NT2/D1 (cell line): ENCODE data around the gene LMNB1.

Experiments used
- DNase-seq: peaks from one replicate; pipeline ENCODE4 v3.0.0-alpha.2; 2011; ENCODE audit warnings: low read depth, low spot score
- H3K27me3 ChIP-seq: 2 replicates; pipeline ENCODE4 v1.6.0; 2011; ENCODE audit warnings: mild to moderate bottlenecking; ENCODE audit not compliant: insufficient read length, insufficient read depth
- H3K36me3 ChIP-seq: 2 replicates; pipeline ENCODE4 v1.6.1; 2011; ENCODE audit warnings: mild to moderate bottlenecking, low read length, mixed read lengths; ENCODE audit not compliant: insufficient read depth, insufficient read length
- H3K4me1 ChIP-seq: 2 replicates; pipeline ENCODE4 v1.5.1; 2011; ENCODE audit not compliant: insufficient read depth, insufficient read length
- H3K4me3 ChIP-seq: 2 replicates; pipeline ENCODE4 v1.5.1; 2011; ENCODE audit warnings: low read depth; ENCODE audit not compliant: insufficient read length
- H3K9ac ChIP-seq: 2 replicates; pipeline ENCODE4 v1.6.0; 2011; ENCODE audit warnings: low read depth; ENCODE audit not compliant: insufficient read length
- H3K9me3 ChIP-seq: 2 replicates; pipeline ENCODE4 v1.5.1; 2011; ENCODE audit warnings: mild to moderate bottlenecking, low read length; ENCODE audit not compliant: insufficient read depth
- SUZ12 ChIP-seq: IDR thresholded peaks from 2 replicates; pipeline ENCODE4 v1.6.1; 2011; ENCODE audit not compliant: insufficient read length, insufficient read depth; ENCODE audit errors: extremely low read depth
- YY1 ChIP-seq: IDR thresholded peaks from 2 replicates; pipeline ENCODE4 v1.6.1; 2011; ENCODE audit not compliant: insufficient read length, insufficient read depth
- ZNF274 ChIP-seq: IDR thresholded peaks from 2 replicates; pipeline ENCODE4 v1.6.1; 2011; ENCODE audit warnings: mild to moderate bottlenecking, low read depth, low read length

LMNB1 gene

DNA sequence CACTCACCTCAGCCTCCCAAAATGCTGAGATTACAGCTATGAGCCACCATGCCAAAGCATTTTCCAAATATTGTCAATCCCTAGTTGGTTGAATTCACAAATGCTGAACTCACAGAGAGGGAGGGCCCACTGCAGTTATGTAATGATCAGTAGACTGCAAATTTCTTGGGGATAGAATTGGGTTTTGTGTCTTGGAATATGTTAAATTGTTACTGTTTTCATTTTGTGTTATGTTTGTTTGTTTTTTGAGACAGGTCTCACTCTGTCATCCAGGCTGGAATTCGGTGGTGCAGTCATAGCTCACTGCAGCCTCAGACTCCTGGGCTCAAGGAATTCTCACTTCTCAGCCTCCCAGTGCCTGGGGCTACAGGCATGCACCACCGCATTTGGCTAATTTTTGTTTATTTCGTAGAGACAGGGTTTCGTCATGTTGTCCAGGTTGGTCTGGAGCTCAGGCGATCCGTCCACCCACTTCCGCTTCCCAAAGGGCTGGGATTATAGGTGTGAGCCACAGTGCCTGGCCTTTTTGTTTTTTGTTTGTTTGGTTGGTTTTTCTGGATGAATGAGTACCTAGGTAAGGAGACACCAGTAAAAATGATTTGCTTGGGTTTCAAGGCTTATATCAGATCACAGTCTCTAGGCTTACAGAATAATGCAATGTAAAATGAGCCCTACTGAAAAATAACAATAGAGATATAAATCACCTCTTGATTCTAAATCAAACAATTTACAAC lies 31.5 kb upstream of the LMNB1 start:
- Histone ChIP-seq H3K4me1 (no peaks in the 10 kb centered on the region), H3K36me3 (no peaks in the 10 kb centered on the region), H3K27me3 (no peaks in the 10 kb centered on the region), H3K9ac (no peak overlapping the region), H3K4me3 (no peak overlapping the region), H3K9me3 (no peaks in the 10 kb centered on the region)
- DNase-seq: no peak
- no peak for TF ChIP-seq YY1
- TF ChIP-seq ZNF274: no peak
- TF ChIP-seq SUZ12: no peak

DNA sequence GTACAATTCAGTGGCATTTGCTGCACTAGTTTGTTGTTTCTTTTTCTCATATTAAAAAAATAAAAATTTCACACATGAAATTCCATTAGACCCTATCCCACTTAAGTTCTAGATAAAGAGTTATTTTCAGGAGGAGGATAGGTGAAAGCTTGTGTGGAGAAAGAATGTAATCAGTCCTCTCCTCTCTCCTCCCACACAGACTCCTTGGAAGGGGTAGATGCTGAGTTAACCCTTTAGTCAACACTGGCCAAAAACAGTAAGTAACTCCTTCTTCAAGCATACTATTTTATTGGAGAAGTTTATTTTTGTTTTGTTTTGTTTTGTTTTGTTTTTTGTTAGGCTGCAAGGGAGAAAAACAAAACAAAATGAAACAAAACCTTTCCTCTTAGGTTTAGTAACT lies 30.6 kb upstream of the LMNB1 start:
- Histone ChIP-seq H3K9ac (no peak overlapping the region), H3K27me3 (no peaks in the 10 kb centered on the region)
- DNase-seq: no peak

DNA sequence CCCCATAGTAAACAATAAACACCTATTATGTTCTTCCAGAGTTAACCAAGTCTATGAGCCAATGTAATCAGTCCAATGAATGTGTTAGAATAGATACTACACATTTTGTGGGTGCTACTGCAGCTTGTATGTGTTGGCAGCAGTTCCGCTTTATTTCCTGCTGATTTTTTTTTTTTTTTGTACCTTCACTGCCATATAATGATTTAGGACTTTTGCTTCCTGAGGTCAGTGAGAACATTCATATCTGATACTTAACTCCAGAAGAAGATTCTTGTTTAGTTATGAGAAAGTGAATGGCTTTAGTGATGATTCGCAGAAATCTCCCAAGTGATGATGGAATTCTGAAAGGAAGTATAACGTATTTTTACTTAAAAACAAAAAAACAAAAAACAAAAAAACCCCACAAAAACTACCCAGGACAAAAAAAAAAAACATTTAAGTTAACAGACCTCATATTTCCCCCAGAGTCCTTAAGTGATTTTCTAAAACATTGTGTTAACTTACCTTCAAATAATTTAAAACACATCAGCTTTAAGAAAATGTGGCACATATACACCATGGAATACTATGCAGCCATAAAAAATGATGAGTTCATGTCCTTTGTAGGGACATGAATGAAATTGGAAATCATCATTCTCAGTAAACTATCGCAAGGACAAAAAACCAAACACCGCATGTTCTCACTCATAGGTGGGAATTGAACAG lies 24.7 kb upstream of the LMNB1 start:
- H3K9ac ChIP-seq: no peak overlapping the region
- TF ChIP-seq SUZ12: no peak
- no peak for TF ChIP-seq YY1
- TF ChIP-seq ZNF274: no peak
- H3K4me1 ChIP-seq: peaks cover 2% of the 10 kb centered on the region
- no peak overlapping the region for H3K4me3 ChIP-seq
- DNase-seq: no peak
- no peaks in the 10 kb centered on the region for H3K36me3 ChIP-seq
- no peaks in the 10 kb centered on the region for H3K9me3 ChIP-seq
- H3K27me3 ChIP-seq: no peaks in the 10 kb centered on the region

More for the DNA sequence above, 30.6 kb upstream of the LMNB1 start:
- Histone ChIP-seq H3K4me1 (no peaks in the 10 kb centered on the region), H3K36me3 (no peaks in the 10 kb centered on the region), H3K4me3 (no peak overlapping the region), H3K9me3 (no peaks in the 10 kb centered on the region)
- TF ChIP-seq SUZ12: no peak
- TF ChIP-seq ZNF274: no peak
- no peak for TF ChIP-seq YY1

DNA sequence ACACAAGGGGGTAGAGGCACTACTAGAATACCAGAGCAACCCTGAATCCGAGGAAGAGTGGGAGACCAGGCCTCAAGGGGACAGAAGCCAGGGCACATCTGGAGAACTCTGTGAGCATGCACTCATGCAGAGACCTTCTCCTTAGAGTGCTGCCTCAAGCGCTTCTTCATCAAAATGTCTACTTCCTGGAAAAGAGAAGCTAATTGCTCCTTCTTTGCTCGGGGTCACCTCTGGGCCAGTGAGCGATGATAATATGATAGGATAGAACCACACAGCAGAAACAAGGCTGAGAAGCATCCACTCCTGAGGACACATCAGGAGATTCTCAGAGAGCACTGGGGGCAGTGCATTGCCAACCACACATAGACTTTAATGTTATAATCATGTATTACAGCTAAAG lies 23.7 kb upstream of the LMNB1 start:
- no peak overlapping the region for H3K9ac ChIP-seq
- DNase-seq: no peak
- no peaks in the 10 kb centered on the region for H3K27me3 ChIP-seq
- TF ChIP-seq SUZ12 (no peak), YY1 (no peak), ZNF274 (no peak)
- peaks cover 2% of the 10 kb centered on the region for H3K4me1 ChIP-seq
- no peaks in the 10 kb centered on the region for H3K9me3 ChIP-seq
- H3K36me3 ChIP-seq: no peaks in the 10 kb centered on the region
- H3K4me3 ChIP-seq: no peak overlapping the region

DNA sequence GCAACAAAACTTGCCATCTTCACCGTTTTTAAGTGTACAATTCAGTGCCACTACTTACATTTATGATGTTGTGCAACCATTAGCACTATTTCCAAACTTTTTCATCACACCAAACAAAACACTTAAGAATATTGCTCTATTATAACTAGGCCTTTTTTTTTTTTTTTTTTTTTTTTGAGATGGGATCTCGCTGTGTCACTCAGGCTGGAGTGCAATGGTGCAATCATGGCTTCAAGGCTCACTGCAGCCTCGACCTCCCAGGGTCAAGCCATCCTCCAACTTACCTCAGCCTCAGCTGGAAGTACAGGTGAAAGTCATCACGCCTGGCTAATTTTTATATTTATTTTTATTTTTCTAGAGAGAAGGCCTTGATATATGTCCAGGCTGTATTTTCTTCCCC lies 22.3 kb upstream of the LMNB1 start:
- TF ChIP-seq SUZ12 (no peak), YY1 (no peak), ZNF274 (no peak)
- peaks cover 2% of the 10 kb centered on the region for H3K4me1 ChIP-seq
- H3K36me3 ChIP-seq: no peaks in the 10 kb centered on the region
- DNase-seq: no peak
- H3K4me3 ChIP-seq: no peak overlapping the region
- no peaks in the 10 kb centered on the region for H3K27me3 ChIP-seq
- H3K9ac ChIP-seq: no peak overlapping the region
- no peaks in the 10 kb centered on the region for H3K9me3 ChIP-seq

DNA sequence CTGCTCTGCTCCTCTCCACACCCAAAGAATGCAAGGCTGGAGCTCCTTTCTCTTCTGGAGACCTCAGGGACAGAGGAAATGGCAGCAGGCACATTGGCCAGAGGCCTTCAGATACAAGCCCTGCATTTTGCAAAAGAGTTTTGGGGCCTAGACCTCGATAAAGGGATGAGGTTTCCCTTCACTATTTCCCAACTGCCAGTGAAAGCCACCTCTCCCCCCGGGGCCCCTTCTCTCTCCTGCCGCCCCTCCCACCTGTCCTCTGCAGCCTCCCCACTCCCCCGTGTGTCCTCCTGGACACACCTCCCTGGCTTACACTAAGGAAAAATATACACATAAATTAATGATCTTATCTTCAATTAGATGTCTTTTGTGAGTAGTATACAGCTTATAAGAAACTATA lies 21.3 kb upstream of the LMNB1 start:
- Histone ChIP-seq H3K36me3 (no peaks in the 10 kb centered on the region), H3K9ac (no peak overlapping the region), H3K4me3 (no peak overlapping the region), H3K9me3 (no peaks in the 10 kb centered on the region), H3K4me1 (peaks cover 2% of the 10 kb centered on the region), H3K27me3 (no peaks in the 10 kb centered on the region)
- no peak for DNase-seq
- TF ChIP-seq SUZ12 (no peak), ZNF274 (no peak), YY1 (no peak)

DNA sequence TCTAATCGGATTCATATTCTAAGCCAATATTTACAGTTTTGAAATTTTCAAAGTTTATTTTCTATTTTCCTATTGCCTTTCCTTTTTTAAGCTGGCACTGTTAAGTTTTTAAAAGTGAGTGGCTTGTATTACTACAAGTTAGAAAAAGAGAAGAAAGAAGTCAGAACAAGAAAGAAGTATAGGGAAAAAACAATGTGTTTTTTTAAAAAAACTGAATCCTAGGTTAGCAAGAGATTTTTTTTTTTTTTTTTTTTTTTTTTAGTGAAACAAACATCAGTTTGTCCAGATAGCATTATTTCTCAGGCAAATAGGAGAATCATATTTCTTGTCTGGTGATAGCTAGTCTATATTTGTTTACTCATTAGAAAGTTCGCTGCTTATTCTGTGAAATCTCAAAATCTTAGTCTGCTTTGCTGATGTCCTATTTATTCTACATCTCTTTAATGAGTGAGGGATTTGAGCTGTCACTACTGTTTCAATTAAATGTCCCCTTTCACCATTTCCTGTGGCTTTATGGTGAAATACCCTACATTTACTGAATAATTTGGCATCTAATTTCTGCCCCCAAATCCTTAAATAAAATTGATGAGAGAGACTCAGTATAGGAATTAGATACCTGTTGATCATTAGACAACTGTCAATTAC lies 19.1 kb upstream of the LMNB1 start:
- Histone ChIP-seq H3K4me1 (peaks cover 2% of the 10 kb centered on the region), H3K36me3 (no peaks in the 10 kb centered on the region), H3K27me3 (no peaks in the 10 kb centered on the region), H3K9me3 (no peaks in the 10 kb centered on the region), H3K4me3 (no peak overlapping the region), H3K9ac (no peak overlapping the region)
- TF ChIP-seq ZNF274: no peak
- no peak for TF ChIP-seq SUZ12
- no peak for TF ChIP-seq YY1
- no peak for DNase-seq
